IMR-90 (cell line): Measurements from ENCODE around the gene GSTA5.
"Not testable (repeated sequence)": the region's sequence is repeated elsewhere in the genome, so short reads cannot be mapped to it uniquely, and the experiment has no call there.

Experiments
- BHLHE40 ChIP-seq: fragments of 150-350 bp; IDR thresholded peaks from 2 replicates; pipeline ENCODE4 v1.6.1; 2016; ENCODE audit warnings: mild to moderate bottlenecking, low read depth, low read length
- CEBPB ChIP-seq: IDR thresholded peaks from 2 replicates; pipeline ENCODE4 v1.6.1; 2012; ENCODE audit warnings: low read depth, low read length, improper control_type of control experiment
- CHD1 ChIP-seq: IDR thresholded peaks from 2 replicates; pipeline ENCODE4 v1.6.1; 2012; ENCODE audit warnings: low read depth, low read length, improper control_type of control experiment
- CTCF ChIP-seq: conservative IDR thresholded peaks from 2 replicates; pipeline ENCODE4 v1.5.1; 2012; ENCODE audit warnings: mild to moderate bottlenecking, low read depth, low read length, improper control_type of control experiment
- FOS ChIP-seq: fragments of 150-350 bp; IDR thresholded peaks from 2 replicates; pipeline ENCODE4 v1.6.1; 2016; ENCODE audit warnings: low read depth, low read length
- MAFK ChIP-seq: IDR thresholded peaks from 2 replicates; pipeline ENCODE4 v1.6.1; 2012; ENCODE audit warnings: low read depth, low read length, improper control_type of control experiment
- POLR2A ChIP-seq: IDR thresholded peaks from 2 replicates; pipeline ENCODE4 v1.6.1; 2012; ENCODE audit warnings: mild to moderate bottlenecking, low read depth, low read length
- RAD21 ChIP-seq: IDR thresholded peaks from 2 replicates; pipeline ENCODE4 v1.6.1; 2012; ENCODE audit warnings: low read length, improper control_type of control experiment
- RCOR1 ChIP-seq: IDR thresholded peaks from 2 replicates; pipeline ENCODE4 v1.6.1; 2012; ENCODE audit warnings: mild to moderate bottlenecking, low read length, improper control_type of control experiment; ENCODE audit not compliant: insufficient replicate concordance
- RFX5 ChIP-seq: IDR thresholded peaks from 2 replicates; pipeline ENCODE4 v1.8.0; 2012; ENCODE audit warnings: low read depth, mild to moderate bottlenecking, low read length, moderate library complexity
- SMC3 ChIP-seq: fragments of 150-350 bp; IDR thresholded peaks from 2 replicates; pipeline ENCODE4 v1.6.1; 2016; ENCODE audit warnings: low read depth, mild to moderate bottlenecking, antibody characterized with exemption, low read length, moderate library complexity

- TF ChIP-seq CTCF, CHD1, POLR2A, RCOR1, RFX5, BHLHE40, FOS, RAD21, MAFK, SMC3, CEBPB: not testable (repeated sequence)
Measured at GRCh38 chr6:52782209-52782608, 58.4 kb downstream of the GSTA5 start.
